Endothelial cell (in vitro differentiated cells): ENCODE results near the gene RPN2. TPM values are rescaled to one million over a fixed set of nuclear protein-coding genes. Genes with fewer than 3 reads are reported as not detected.

Experiments used
- DNase-seq: peaks from one replicate; pipeline ENCODE4 v3.0.0; 2021; ENCODE audit warnings: low spot score
- H3K27ac Mint-ChIP-seq: one replicate; pipeline ENCODE4 v1.8.0; 2021; ENCODE audit warnings: mixed read lengths, inconsistent platforms; ENCODE audit not compliant: unreplicated experiment
- H3K27me3 Mint-ChIP-seq: one replicate; pipeline ENCODE4 v1.8.0; 2021; ENCODE audit warnings: mild to moderate bottlenecking, moderate library complexity, mixed read lengths, inconsistent platforms; ENCODE audit not compliant: unreplicated experiment
- H3K36me3 Mint-ChIP-seq: one replicate; pipeline ENCODE4 v1.8.0; 2021; ENCODE audit warnings: mild to moderate bottlenecking, low read depth, mixed read lengths, inconsistent platforms; ENCODE audit not compliant: unreplicated experiment
- H3K4me1 Mint-ChIP-seq: one replicate; pipeline ENCODE4 v1.8.0; 2021; ENCODE audit warnings: mild to moderate bottlenecking, mixed read lengths, inconsistent platforms; ENCODE audit not compliant: unreplicated experiment
- H3K4me3 Mint-ChIP-seq: one replicate; pipeline ENCODE4 v1.8.0; 2021; ENCODE audit warnings: mild to moderate bottlenecking, mixed read lengths, inconsistent platforms; ENCODE audit not compliant: unreplicated experiment
- H3K9me3 Mint-ChIP-seq: one replicate; pipeline ENCODE4 v1.8.0; 2021; ENCODE audit warnings: mixed read lengths, inconsistent platforms; ENCODE audit not compliant: unreplicated experiment
- CTCF ChIP-seq: fragments of 200-600 bp; sonication (generic); IDR thresholded peaks from one replicate; pipeline ENCODE4 v1.5.0; 2021; ENCODE audit warnings: antibody characterized with exemption; ENCODE audit not compliant: unreplicated experiment
- total RNA-seq: library from RNA; stranded (reverse); fragmentation: NEBNext Ultra II Directional; extraction: Animal tissue kit (Norgen Biotek cat#: 25700); gene quantifications from one replicate; pipeline ENCODE4 v1.2.1, GENCODE V29; 2021; ENCODE audit not compliant: unreplicated experiment

Gene RPN2
- total RNA-seq, 1 donor from 2014 or later: 187 TPM

- Mint-ChIP-seq H3K4me3 (no peak overlapping the region), H3K9me3 (no peaks in the 10 kb centered on the region), H3K36me3 (peaks cover 46% of the 10 kb centered on the region), H3K27ac (no peak overlapping the region), H3K27me3 (peaks cover under 1% of the 10 kb centered on the region), H3K4me1 (peaks cover 1% of the 10 kb centered on the region)
- TF ChIP-seq CTCF: no peak
- DNase-seq: no peak
Observed at GRCh38 chr20:37237656-37238055, 58.5 kb downstream of the RPN2 start.

- H3K27ac Mint-ChIP-seq: no peak overlapping the region
Observed at GRCh38 chr20:37238426-37238825, 59.3 kb downstream of the RPN2 start.

GRCh38 chr20:37238935-37239451 lies 59.9 kb downstream of the RPN2 start:
- Mint-ChIP-seq H3K36me3 (peaks cover 49% of the 10 kb centered on the region), H3K27ac (no peak overlapping the region), H3K27me3 (peaks cover 5% of the 10 kb centered on the region), H3K4me3 (no peak overlapping the region), H3K9me3 (no peaks in the 10 kb centered on the region), H3K4me1 (peaks cover 12% of the 10 kb centered on the region)
- TF ChIP-seq CTCF: no peak
- DNase-seq: no peak

More at GRCh38 chr20:37238426-37238825, 59.3 kb downstream of the RPN2 start:
- no peak for TF ChIP-seq CTCF
- H3K27me3 Mint-ChIP-seq: peaks cover 4% of the 10 kb centered on the region
- DNase-seq: no peak
- peaks cover 52% of the 10 kb centered on the region for H3K36me3 Mint-ChIP-seq
- H3K4me1 Mint-ChIP-seq: peaks cover 6% of the 10 kb centered on the region
- H3K9me3 Mint-ChIP-seq: no peaks in the 10 kb centered on the region
- no peak overlapping the region for H3K4me3 Mint-ChIP-seq

GRCh38 chr20:37240337-37241067 lies 61.4 kb downstream of the RPN2 start:
- Mint-ChIP-seq H3K36me3 (peaks cover 39% of the 10 kb centered on the region), H3K27me3 (peaks cover 5% of the 10 kb centered on the region), H3K27ac (no peak overlapping the region), H3K4me1 (peaks cover 19% of the 10 kb centered on the region), H3K9me3 (no peaks in the 10 kb centered on the region), H3K4me3 (no peak overlapping the region)
- TF ChIP-seq CTCF: no peak
- no peak for DNase-seq

- no peak for TF ChIP-seq CTCF
- peaks cover 37% of the 10 kb centered on the region for H3K36me3 Mint-ChIP-seq
- H3K9me3 Mint-ChIP-seq: no peaks in the 10 kb centered on the region
- no peak overlapping the region for H3K27ac Mint-ChIP-seq
- H3K4me1 Mint-ChIP-seq: peaks cover 21% of the 10 kb centered on the region
- DNase-seq: no peak
- peaks cover 5% of the 10 kb centered on the region for H3K27me3 Mint-ChIP-seq
- peak overlapping the region; percentile 12 for H3K4me3 Mint-ChIP-seq
Observed at GRCh38 chr20:37242503-37242902, 63.4 kb downstream of the RPN2 start.
